H1 (cell line): ENCODE data around the gene SMARCC1. TPM values are rescaled to one million over a fixed set of nuclear protein-coding genes. Genes with fewer than 3 reads are reported as not detected.

ENCODE experiments used
- CTCF ChIA-PET: fragments of 300-600 bp; sonication (Branson Sonifier 250); formaldehyde crosslinking; loops from one replicate; lab custom pipeline; 2021; ENCODE audit not compliant: partially characterized antibody; lab: Charles Lee
- POLR2A ChIA-PET: fragments of 300-600 bp; sonication (Branson Sonifier 250); formaldehyde crosslinking; loops from one replicate; lab custom pipeline; 2021; ENCODE audit warnings: inconsistent platforms; ENCODE audit not compliant: partially characterized antibody; lab: Charles Lee
- DNase-seq, 2 experiments: peaks; one replicate each; pipeline versions ENCODE4 v3.0.0 to v3.0.0-alpha.2; 2010 to 2022; ENCODE audit warnings: low spot score in 2 of 2, low read depth in 1 of 2, mixed read lengths in 1 of 2
- FAIRE-seq: peaks from 2 replicates; lab custom pipeline; 2011; peaks lifted over from hg19 to GRCh38; lab: Jason Lieb, UNC
- H2AFZ ChIP-seq: 2 replicates; pipeline ENCODE4 v1.8.1; 2012; ENCODE audit warnings: low read length, inconsistent platforms
- H2AK5ac ChIP-seq: 2 replicates; pipeline ENCODE4 v1.6.1; 2013; ENCODE audit warnings: low read depth, low read length
- H2BK120ac ChIP-seq: replicated peaks from 2 replicates; pipeline ENCODE3; 2013; ENCODE audit warnings: low read depth, low read length, inconsistent platforms
- H2BK12ac ChIP-seq: 2 replicates; pipeline ENCODE4 v1.6.1; 2013; ENCODE audit warnings: low read depth, low read length
- H2BK15ac ChIP-seq: 2 replicates; pipeline ENCODE4 v1.6.1; 2013; ENCODE audit warnings: low read length
- H2BK20ac ChIP-seq: 2 replicates; pipeline ENCODE4 v1.6.1; 2013; ENCODE audit warnings: low read length
- H2BK5ac ChIP-seq: 2 replicates; pipeline ENCODE4 v1.6.1; 2013; ENCODE audit warnings: low read depth, low read length
- H3K14ac ChIP-seq: 2 replicates; pipeline ENCODE4 v1.6.1; 2013; ENCODE audit warnings: inconsistent platforms; ENCODE audit not compliant: insufficient read length
- H3K18ac ChIP-seq: 2 replicates; pipeline ENCODE4 v1.6.1; 2013; ENCODE audit warnings: low read length; ENCODE audit errors: extremely low read depth
- H3K23ac ChIP-seq: 2 replicates; pipeline ENCODE4 v1.6.1; 2013; ENCODE audit warnings: inconsistent platforms; ENCODE audit not compliant: insufficient read length
- H3K23me2 ChIP-seq: 2 replicates; pipeline ENCODE4 v1.6.1; 2013; ENCODE audit warnings: low read depth, low read length
- H3K27ac ChIP-seq: 2 replicates; pipeline ENCODE4 v1.6.1; 2011; ENCODE audit warnings: low read depth, low read length, inconsistent platforms
- H3K27me3 ChIP-seq, 4 experiments: replicated peaks in 1 of 4; 1 replicate in 1 of 4; 2 replicates in 3 of 4; pipeline versions ENCODE4 v1.6.1 to v1.8.1; 2011 to 2013; ENCODE audit warnings: low read length in 3 of 4, mild to moderate bottlenecking in 3 of 4, inconsistent platforms in 2 of 4, mixed read lengths in 2 of 4, moderate library complexity in 1 of 4; ENCODE audit not compliant: control insufficient read depth in 3 of 4, insufficient read depth in 3 of 4; ENCODE audit errors: extremely low read depth in 1 of 4
- H3K36me3 ChIP-seq, 4 experiments: 2 replicates each; pipeline versions ENCODE4 v1.6.1 to v1.8.1; 2011 to 2013; ENCODE audit warnings: mild to moderate bottlenecking in 4 of 4, low read length in 3 of 4, moderate library complexity in 2 of 4, control low read depth in 1 of 4, inconsistent platforms in 1 of 4; ENCODE audit not compliant: insufficient read depth in 4 of 4, control insufficient read depth in 2 of 4
- H3K4ac ChIP-seq: replicated peaks from 2 replicates; pipeline ENCODE3; 2013; ENCODE audit warnings: low read length, low read depth, mixed read lengths, inconsistent platforms; ENCODE audit not compliant: insufficient read length
- H3K4me1 ChIP-seq, 4 experiments: replicated peaks in 1 of 4; 1 replicate in 1 of 4; 2 replicates in 3 of 4; pipeline versions ENCODE4 v1.6.1 to v1.8.1; 2011 to 2013; ENCODE audit warnings: low read length in 3 of 4, inconsistent platforms in 2 of 4, mixed read lengths in 1 of 4; ENCODE audit not compliant: insufficient read depth in 4 of 4, control insufficient read depth in 3 of 4
- H3K4me2 ChIP-seq, 2 experiments: 2 replicates each; pipeline versions ENCODE4 v1.6.1 to v1.8.1; 2011 to 2013; ENCODE audit warnings: low read depth in 2 of 2, low read length in 2 of 2, control low read depth in 1 of 2, inconsistent platforms in 1 of 2, mild to moderate bottlenecking in 1 of 2; ENCODE audit not compliant: insufficient read depth in 1 of 2
- H3K4me3 ChIP-seq, 4 experiments: fragments of 200-600, 300-600 bp in 1 of 4; sonication (generic), shearing (Covaris generic), sonication (Bioruptor Twin) in 1 of 4; 2 replicates each; pipeline versions ENCODE4 v1.5.1 to v1.8.1; 2011 to 2016; ENCODE audit warnings: low read length in 4 of 4, low read depth in 3 of 4, control low read depth in 2 of 4, inconsistent platforms in 2 of 4, mild to moderate bottlenecking in 2 of 4, mixed read lengths in 1 of 4, moderate library complexity in 1 of 4; ENCODE audit not compliant: insufficient read depth in 2 of 4; ENCODE audit errors: extremely low read depth in 1 of 4
- H3K56ac ChIP-seq: replicated peaks from 2 replicates; pipeline ENCODE3; 2013; ENCODE audit warnings: low read depth, mild to moderate bottlenecking, mixed read lengths, low read length, inconsistent platforms; ENCODE audit not compliant: insufficient read length
- H3K79me1 ChIP-seq: 2 replicates; pipeline ENCODE4 v1.6.1; 2013; ENCODE audit warnings: low read depth, low read length, control low read depth
- H3K79me2 ChIP-seq, 2 experiments: 2 replicates each; pipeline versions ENCODE4 v1.6.1 to v1.8.1; 2012 to 2013; ENCODE audit warnings: low read length in 2 of 2, mild to moderate bottlenecking in 2 of 2, inconsistent platforms in 1 of 2; ENCODE audit not compliant: insufficient read depth in 2 of 2, control insufficient read depth in 1 of 2
- H3K9ac ChIP-seq, 4 experiments: replicated peaks in 1 of 4; 1 replicate in 1 of 4; 2 replicates in 3 of 4; pipeline versions ENCODE4 v1.6.1 to v1.8.1; 2011 to 2013; ENCODE audit warnings: low read depth in 3 of 4, low read length in 3 of 4, control low read depth in 2 of 4, mild to moderate bottlenecking in 2 of 4, moderate library complexity in 2 of 4, inconsistent platforms in 1 of 4; ENCODE audit errors: extremely low read depth in 1 of 4
- H3K9me3 ChIP-seq, 2 experiments: 2 replicates each; pipeline versions ENCODE4 v1.6.1 to v1.8.1; 2012 to 2013; ENCODE audit warnings: mild to moderate bottlenecking in 2 of 2, moderate library complexity in 2 of 2, control low read depth in 1 of 2, inconsistent platforms in 1 of 2, low read depth in 1 of 2, low read length in 1 of 2, mixed read lengths in 1 of 2; ENCODE audit not compliant: insufficient read depth in 2 of 2
- H4K20me1 ChIP-seq, 2 experiments: replicated peaks in 1 of 2; 2 replicates each; pipeline versions ENCODE3 to v1.8.1; 2011 to 2013; ENCODE audit warnings: inconsistent platforms in 2 of 2, low read length in 2 of 2, mild to moderate bottlenecking in 1 of 2; ENCODE audit not compliant: insufficient read depth in 2 of 2, control insufficient read depth in 1 of 2
- H4K5ac ChIP-seq: 2 replicates; pipeline ENCODE4 v1.6.1; 2013; ENCODE audit warnings: low read length, low read depth, mixed read lengths, inconsistent platforms; ENCODE audit not compliant: insufficient read length
- H4K8ac ChIP-seq: 2 replicates; pipeline ENCODE4 v1.8.0; 2013; ENCODE audit warnings: mild to moderate bottlenecking, moderate library complexity, low read length, inconsistent platforms; ENCODE audit not compliant: insufficient read depth; ENCODE audit errors: extremely low read depth
- H4K91ac ChIP-seq: replicated peaks from 2 replicates; pipeline ENCODE3; 2013; ENCODE audit warnings: low read length, mixed read lengths, inconsistent platforms; ENCODE audit not compliant: insufficient read length
- CBX8 ChIP-seq: fragments of 300-800, 300-1000 bp; sonication (generic); IDR thresholded peaks from 2 replicates; pipeline ENCODE4 v1.7.1; 2016; ENCODE audit warnings: low read depth, low read length, borderline replicate concordance
- JUND ChIP-seq: IDR thresholded peaks from 2 replicates; pipeline ENCODE4 v1.6.1; 2011; ENCODE audit warnings: mild to moderate bottlenecking, improper control_type of control experiment, low read length
- KDM1A ChIP-seq: fragments of 200-600, 300-600 bp; sonication (generic); IDR thresholded peaks from 2 replicates; pipeline ENCODE4 v1.7.1; 2016; ENCODE audit warnings: mild to moderate bottlenecking, low read length, borderline replicate concordance
- RAD21 ChIP-seq, 2 experiments: IDR thresholded peaks in 1 of 2; conservative IDR thresholded peaks in 1 of 2; 2 replicates each; pipeline ENCODE4 v1.6.1; 2011; ENCODE audit warnings: low read depth in 2 of 2, low read length in 2 of 2, improper control_type of control experiment in 1 of 2, inconsistent platforms in 1 of 2, mild to moderate bottlenecking in 1 of 2, moderate library complexity in 1 of 2
- RFX5 ChIP-seq: IDR thresholded peaks from 2 replicates; pipeline ENCODE4 v1.6.1; 2011; ENCODE audit warnings: low read depth, low read length, improper control_type of control experiment, borderline replicate concordance
- SIN3A ChIP-seq, 2 experiments: IDR thresholded peaks in 1 of 2; conservative IDR thresholded peaks in 1 of 2; 2 replicates each; pipeline ENCODE4 v1.6.1; 2011 to 2012; ENCODE audit warnings: low read length in 2 of 2, improper control_type of control experiment in 1 of 2, low read depth in 1 of 2, mild to moderate bottlenecking in 1 of 2
- SIX5 ChIP-seq: IDR thresholded peaks from 2 replicates; pipeline ENCODE4 v1.6.1; 2011; ENCODE audit warnings: mild to moderate bottlenecking, low read depth, low read length
- SP4 ChIP-seq: IDR thresholded peaks from 2 replicates; pipeline ENCODE4 v1.6.1; 2012; ENCODE audit warnings: low read length, inconsistent platforms
- TEAD4 ChIP-seq: IDR thresholded peaks from 2 replicates; pipeline ENCODE4 v1.6.1; 2012; ENCODE audit warnings: low read depth, low read length, inconsistent platforms, mixed read lengths
- WGBS, 2 experiments: shearing (Covaris generic) in 1 of 2; methylation state at CpG; one replicate each; pipeline versions ENCODE4 v1.1.6 to v1.1.7; 2013 to 2015; ENCODE audit warnings: low lambda C conversion rate in 2 of 2, mixed read lengths in 2 of 2, inconsistent platforms in 1 of 2, low coverage in 1 of 2, missing lambda C conversion rate in 1 of 2; ENCODE audit not compliant: insufficient replicate concordance in 2 of 2, insufficient coverage in 1 of 2, insufficient read length in 1 of 2; ENCODE audit errors: extremely low coverage in 1 of 2, missing lambda C conversion rate in 1 of 2; 5-methylcytosine and 5-hydroxymethylcytosine counted together
- polyA plus RNA-seq, 7 experiments: library from polyadenylated mRNA; depleted of rRNA in 3 of 7; stranded (reverse) in 5 of 7; unstranded in 2 of 7; fragments of >200 nt in 5 of 7; fragments of 200-250 nt in 2 of 7; gene quantifications; 1 replicate in 5 of 7; 2 replicates in 1 of 7; 4 replicates in 1 of 7; pipeline versions ENCODE4 v1.2.1 to v1.2.3, GENCODE V29; 2011 to 2013; ENCODE audit warnings: missing spikeins in 2 of 7, mixed read lengths in 2 of 7
- total RNA-seq: library from RNA; stranded (reverse); fragmentation: NEBNext Ultra II Directional; extraction: Animal tissue kit (Norgen Biotek cat#: 25700); gene quantifications from 2 replicates; pipeline ENCODE4 v1.2.1, GENCODE V29; 2021
- TF ChIP-seq, protein P1 (sequence below), 3 experiments: IDR thresholded peaks; 1 replicate in 2 of 3; 2 replicates in 1 of 3; pipeline versions ENCODE4 v1.5.1 to v1.6.1; 2011; ENCODE audit warnings: low read length in 3 of 3, mild to moderate bottlenecking in 3 of 3, inconsistent platforms in 2 of 3, low read depth in 1 of 3, moderate library complexity in 1 of 3; ENCODE audit not compliant: insufficient read depth in 1 of 3; ENCODE audit errors: control extremely low read depth in 1 of 3

The SMARCC1 gene
- total and polyA plus RNA-seq, 2 of the 8 experiments (the other 6 are each of a cell fraction or from before 2014, with no cell fraction given) = 64.1 to 335 TPM

DNA sequence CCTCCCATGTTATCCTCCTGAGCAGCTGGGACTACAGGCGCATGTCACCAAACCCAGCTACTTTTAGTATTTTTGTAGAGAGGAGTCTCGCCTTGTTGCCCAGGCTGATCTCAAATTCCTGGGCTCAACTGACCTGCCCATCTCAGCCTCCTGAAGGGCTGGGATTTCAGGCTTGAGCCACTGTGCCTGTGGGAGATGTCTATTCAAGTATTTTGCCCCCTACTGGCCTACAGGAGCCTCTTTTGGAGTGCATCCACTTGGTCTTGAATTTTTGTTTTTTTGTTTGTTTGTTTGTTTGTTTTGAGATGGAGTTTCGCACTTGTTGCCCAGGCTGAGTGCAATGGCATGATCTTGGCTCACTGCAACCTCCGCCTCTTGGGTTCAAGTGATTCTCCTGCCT is 18.0 kb upstream of the SMARCC1 start:
- Histone ChIP-seq H3K14ac (no peak overlapping the region), H2BK20ac (no peak overlapping the region), H3K23me2 (peaks cover 8% of the 10 kb centered on the region), H3K4me1 (peaks cover 0 to 4% (median 2%) of the 10 kb centered on the region in 4 experiments; a peak in 3 of 7 replicates), H2BK12ac (no peak overlapping the region), H3K4me2 (no peak overlapping the region), H3K56ac (no peak overlapping the region), H3K9me3 (no peaks in the 10 kb centered on the region), H2AK5ac (no peak overlapping the region), H3K18ac (no peak overlapping the region), H3K36me3 (no peaks in the 10 kb centered on the region), H3K79me2 (peaks cover 0 to 14% of the 10 kb centered on the region in 2 experiments; a peak in 2 of 4 replicates), H2AFZ (no peak overlapping the region), H4K20me1 (no peaks in the 10 kb centered on the region), H2BK120ac (no peak overlapping the region), H4K8ac (no peak overlapping the region), H2BK15ac (no peak overlapping the region), H3K27me3 (no peaks in the 10 kb centered on the region), H3K4ac (no peak overlapping the region), H4K5ac (no peak overlapping the region), H3K27ac (no peak overlapping the region), H3K79me1 (0 out of 2 replicates have a peak, but pooled peaks cover 2% of the 10 kb centered on the region), H3K23ac (no peak overlapping the region), H2BK5ac (no peak overlapping the region), H4K91ac (no peak overlapping the region), H3K9ac (no peak overlapping the region), H3K4me3 (no peak overlapping the region)
- FAIRE-seq (no peak), DNase-seq (no peak)
- ChIA-PET CTCF (interaction anchor here (0.8 to 1.0 kb wide), 2 partner anchors 17 to 69 kb away, joined by 3 read pairs; no protein-coding TSS in a partner anchor), POLR2A (interaction anchor here (0.7 kb wide), 1 partner anchor 19 kb away, joined by 3 read pairs; no protein-coding TSS in a partner anchor)
- TF ChIP-seq SP4 (no peak), TEAD4 (peak; percentile 59; the same call in 1 of the 2 replicates), RFX5 (no peak), SIN3A (conservative IDR thresholded peaks at IDR 0.05 in 1 of 2, IDR thresholded peaks at IDR 0.05 in 1 of 2; ENCODE audit: low read depth in 1 of 2, low read length in 2 of 2) (no peak), KDM1A (no peak), RAD21 (IDR thresholded peaks at IDR 0.05 in 1 of 2, conservative IDR thresholded peaks at IDR 0.05 in 1 of 2; ENCODE audit: low read depth in 2 of 2, low read length in 2 of 2) (peak in 1 of 2 experiments; percentile 23; a peak in 2 of 4 replicates), CBX8 (no peak), JUND (no peak), SIX5 (no peak)
- TF ChIP-seq, protein P1, sequence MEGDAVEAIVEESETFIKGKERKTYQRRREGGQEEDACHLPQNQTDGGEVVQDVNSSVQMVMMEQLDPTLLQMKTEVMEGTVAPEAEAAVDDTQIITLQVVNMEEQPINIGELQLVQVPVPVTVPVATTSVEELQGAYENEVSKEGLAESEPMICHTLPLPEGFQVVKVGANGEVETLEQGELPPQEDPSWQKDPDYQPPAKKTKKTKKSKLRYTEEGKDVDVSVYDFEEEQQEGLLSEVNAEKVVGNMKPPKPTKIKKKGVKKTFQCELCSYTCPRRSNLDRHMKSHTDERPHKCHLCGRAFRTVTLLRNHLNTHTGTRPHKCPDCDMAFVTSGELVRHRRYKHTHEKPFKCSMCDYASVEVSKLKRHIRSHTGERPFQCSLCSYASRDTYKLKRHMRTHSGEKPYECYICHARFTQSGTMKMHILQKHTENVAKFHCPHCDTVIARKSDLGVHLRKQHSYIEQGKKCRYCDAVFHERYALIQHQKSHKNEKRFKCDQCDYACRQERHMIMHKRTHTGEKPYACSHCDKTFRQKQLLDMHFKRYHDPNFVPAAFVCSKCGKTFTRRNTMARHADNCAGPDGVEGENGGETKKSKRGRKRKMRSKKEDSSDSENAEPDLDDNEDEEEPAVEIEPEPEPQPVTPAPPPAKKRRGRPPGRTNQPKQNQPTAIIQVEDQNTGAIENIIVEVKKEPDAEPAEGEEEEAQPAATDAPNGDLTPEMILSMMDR (IDR thresholded peaks at IDR 0.05; ENCODE audit: control extremely low read depth in 1 of 3, insufficient read depth in 1 of 3, low read depth in 1 of 3, low read length in 3 of 3) = peak in 2 of 3 experiments; percentile 34 to 66; a peak in 2 of 4 replicates
- 89% methylated on average over 4 of the region's 4 CpGs; no CpG with 5 or more reads in 1 of the 2 experiments for WGBS, 2 experiments
